ENCODE results near the gene OSBPL5. TPM values are rescaled to one million over a fixed set of nuclear protein-coding genes. Genes with fewer than 3 reads are reported as not detected.
"Not testable (repeated sequence)": the region's sequence is repeated elsewhere in the genome, so short reads cannot be mapped to it uniquely, and the experiment has no call there.

Gene OSBPL5
- total RNA-seq, 4 donors from 2014 or later, result 9.2 to 18.5 (median 14.0) TPM

- no peak overlapping the region for H3K27ac ChIP-seq
- peaks cover 26 to 35% of the 10 kb centered on the region in 2 donors for H3K4me1 ChIP-seq
- peaks cover 0 to 13% of the 10 kb centered on the region in 2 donors for H3K36me3 ChIP-seq
- no peaks in the 10 kb centered on the region for H3K27me3 ChIP-seq
- intact Hi-C loops (cut with DNase I; ENCODE audit: low total_unique reads) (no loop called here), in situ Hi-C loops (cut with MboI; ENCODE audit: low sequenced_read_pairs in 4 of 4) (no loop called here)
- H3K9me3 ChIP-seq, result no peaks in the 10 kb centered on the region
- H3K4me3 ChIP-seq, result no peak overlapping the region
- DNase-seq, result peak in 1 of 2 donors; percentile 10
- no peak for ATAC-seq
- no peak for TF ChIP-seq POLR2A (IDR thresholded peaks at IDR 0.05)
- no peak for TF ChIP-seq CTCF (IDR thresholded peaks at IDR 0.05 in 4 of 5, conservative IDR thresholded peaks at IDR 0.05 in 1 of 5)
Observed at GRCh38 chr11:3121416-3121815, 43.7 kb downstream of the OSBPL5 start.

- in situ Hi-C loops (cut with MboI; ENCODE audit: low sequenced_read_pairs in 4 of 4), result no loop called here
- intact Hi-C loops (cut with DNase I; ENCODE audit: low total_unique reads), result no loop called here
- H3K4me3 ChIP-seq, result no peak overlapping the region
- H3K9me3 ChIP-seq, result no peaks in the 10 kb centered on the region
- no peak overlapping the region for H3K27ac ChIP-seq
- peaks cover 0 to 13% of the 10 kb centered on the region in 2 donors for H3K36me3 ChIP-seq
- DNase-seq, result peak in 1 of 2 donors; percentile 11
- TF ChIP-seq CTCF (IDR thresholded peaks at IDR 0.05 in 4 of 5, conservative IDR thresholded peaks at IDR 0.05 in 1 of 5) (no peak), POLR2A (IDR thresholded peaks at IDR 0.05) (no peak)
- ATAC-seq, result no peak
- peaks cover 21 to 26% of the 10 kb centered on the region in 2 donors for H3K4me1 ChIP-seq
- no peaks in the 10 kb centered on the region for H3K27me3 ChIP-seq
Observed at GRCh38 chr11:3120071-3120792, 44.9 kb downstream of the OSBPL5 start.

- Histone ChIP-seq H3K4me1 (peaks cover 12 to 16% of the 10 kb centered on the region in 2 donors), H3K36me3 (peaks cover 0 to 13% of the 10 kb centered on the region in 2 donors), H3K27ac (no peak overlapping the region), H3K27me3 (no peaks in the 10 kb centered on the region), H3K9me3 (no peaks in the 10 kb centered on the region), H3K4me3 (no peak overlapping the region)
- TF ChIP-seq CTCF (IDR thresholded peaks at IDR 0.05 in 4 of 5, conservative IDR thresholded peaks at IDR 0.05 in 1 of 5), result no peak
- no peak for TF ChIP-seq POLR2A (IDR thresholded peaks at IDR 0.05)
- DNase-seq, result peak in 1 of 2 donors; percentile 9
- in situ Hi-C loops (cut with MboI; ENCODE audit: low sequenced_read_pairs in 4 of 4), result loop anchor here in 3 of 4 donors (10.0 kb wide), 2 partner anchors 76 to 96 kb away; partner anchors contain the start of gene MRGPRG (in 2 of the 3)
- no peak for ATAC-seq
- intact Hi-C loops (cut with DNase I; ENCODE audit: low total_unique reads), result no loop called here
Observed at GRCh38 chr11:3119141-3119821, 45.8 kb downstream of the OSBPL5 start.

GRCh38 chr11:3115321-3115720, 49.8 kb downstream of the OSBPL5 start:
- in situ Hi-C loops (cut with MboI; ENCODE audit: low sequenced_read_pairs in 4 of 4) (loop anchor here in 3 of 4 donors (10.0 kb wide), 2 partner anchors 79 to 99 kb away; partner anchors contain the start of gene MRGPRG (in 2 of the 3)), intact Hi-C loops (cut with DNase I; ENCODE audit: low total_unique reads) (no loop called here)

GRCh38 chr11:3113661-3114060, 51.4 kb downstream of the OSBPL5 start:
- DNase-seq; H3K4me1 ChIP-seq; H3K27me3 ChIP-seq; H3K27ac ChIP-seq; ATAC-seq; H3K4me3 ChIP-seq; H3K36me3 ChIP-seq; H3K9me3 ChIP-seq; intact Hi-C loops (cut with DNase I; ENCODE audit: low total_unique reads): not testable (repeated sequence)
- in situ Hi-C loops (cut with MboI; ENCODE audit: low sequenced_read_pairs in 4 of 4), result loop anchor here (5.0 to 10.0 kb wide), 3 partner anchors 81 to 101 kb away; partner anchors contain the start of gene MRGPRG (in 2 of the 4)

More at GRCh38 chr11:3115321-3115720, 49.8 kb downstream of the OSBPL5 start:
- Histone ChIP-seq H3K27ac (no peak overlapping the region), H3K4me1 (no peaks in the 10 kb centered on the region), H3K27me3 (no peaks in the 10 kb centered on the region), H3K4me3 (no peak overlapping the region), H3K36me3 (peaks cover 0 to 13% of the 10 kb centered on the region in 2 donors), H3K9me3 (no peaks in the 10 kb centered on the region)
- no peak for DNase-seq
- no peak for TF ChIP-seq POLR2A (IDR thresholded peaks at IDR 0.05)
- ATAC-seq, result no peak

Measured in gastrocnemius medialis (tissue), 4 donors.